NCI-H774 (cell line): ENCODE results near the gene MYBL2.

Experiments
- DNase-seq: peaks from one replicate; lab custom pipeline; 2025; lab: John Stamatoyannopoulos, UW

Gene MYBL2

DNA sequence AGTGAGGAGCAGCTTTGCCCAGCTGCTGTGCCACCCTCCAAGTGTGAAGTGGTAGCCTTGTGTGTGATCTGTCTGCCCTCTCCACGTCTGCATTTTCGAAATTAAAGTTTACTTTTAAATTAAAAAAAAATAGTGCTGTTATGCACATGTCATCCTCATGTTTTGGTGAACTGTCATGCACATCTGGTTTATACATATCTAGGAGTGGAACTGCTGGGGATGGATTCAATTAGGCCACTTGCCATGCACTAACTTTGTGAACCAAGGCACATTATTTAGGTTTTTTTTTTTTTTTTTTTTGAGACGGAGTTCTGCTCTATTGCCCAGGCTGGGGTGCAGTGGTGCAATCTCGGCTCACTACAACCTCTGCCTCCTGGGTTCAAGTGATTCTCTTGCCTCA is 56.3 kb downstream of the MYBL2 start:
- no peak for DNase-seq

DNA sequence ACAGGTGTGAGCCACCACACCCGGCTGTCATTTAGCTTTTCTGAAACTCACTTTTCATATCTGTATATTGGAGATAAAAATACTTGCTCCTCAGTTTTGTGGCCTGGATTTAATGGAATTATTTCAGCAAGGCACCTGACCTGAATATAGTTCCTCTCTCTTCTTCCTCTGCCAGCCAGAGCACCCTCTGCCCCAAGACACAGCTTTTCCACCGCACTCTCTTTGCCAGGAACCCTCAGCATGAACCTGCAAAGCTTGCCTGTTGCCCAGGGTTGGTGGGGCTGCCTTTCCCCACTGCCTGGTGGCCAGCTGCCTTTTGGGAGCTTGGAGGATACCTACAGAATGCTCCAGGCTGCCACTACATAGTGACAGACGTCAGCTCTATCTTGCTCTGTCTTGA is 56.8 kb downstream of the MYBL2 start:
- DNase-seq, result no peak

DNA sequence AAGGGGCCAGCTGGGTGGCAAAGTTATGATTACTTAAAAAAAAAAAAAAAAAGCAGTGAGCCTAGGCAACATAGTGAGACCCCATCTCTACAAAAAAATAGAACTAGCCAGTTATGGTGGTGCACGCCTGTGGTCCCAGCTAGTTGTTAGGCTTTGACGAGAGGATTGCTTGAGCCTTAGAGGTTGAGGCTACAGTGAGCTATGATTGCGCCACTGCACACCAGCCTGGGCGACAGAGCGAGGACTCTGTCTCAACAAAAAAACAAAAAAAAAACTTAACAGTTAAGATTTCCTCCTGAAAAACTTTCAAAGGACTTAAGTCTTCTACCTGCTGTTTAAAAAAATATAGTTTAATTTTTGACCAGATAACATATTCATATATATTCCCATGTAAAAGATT is 57.5 kb downstream of the MYBL2 start:
- DNase-seq, result no peak

DNA sequence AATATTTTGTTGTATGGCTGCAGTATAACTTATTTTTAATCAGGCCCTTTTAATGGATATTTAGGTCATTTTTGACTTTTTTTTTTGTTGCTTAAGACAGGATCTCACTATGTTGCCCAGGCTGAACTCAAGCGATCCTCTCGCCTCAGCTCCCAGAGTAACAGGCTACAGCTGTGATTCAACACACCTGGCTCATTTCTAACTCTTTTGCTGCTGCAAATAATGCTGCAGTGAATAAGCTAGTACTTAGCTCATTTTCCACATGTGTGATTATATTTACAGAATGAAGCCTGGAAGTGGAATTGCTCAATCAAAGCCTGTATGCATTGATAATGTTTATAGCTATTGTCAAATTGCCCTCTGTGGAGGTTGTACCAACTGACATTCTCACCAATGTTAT is 58.8 kb downstream of the MYBL2 start:
- no peak for DNase-seq

DNA sequence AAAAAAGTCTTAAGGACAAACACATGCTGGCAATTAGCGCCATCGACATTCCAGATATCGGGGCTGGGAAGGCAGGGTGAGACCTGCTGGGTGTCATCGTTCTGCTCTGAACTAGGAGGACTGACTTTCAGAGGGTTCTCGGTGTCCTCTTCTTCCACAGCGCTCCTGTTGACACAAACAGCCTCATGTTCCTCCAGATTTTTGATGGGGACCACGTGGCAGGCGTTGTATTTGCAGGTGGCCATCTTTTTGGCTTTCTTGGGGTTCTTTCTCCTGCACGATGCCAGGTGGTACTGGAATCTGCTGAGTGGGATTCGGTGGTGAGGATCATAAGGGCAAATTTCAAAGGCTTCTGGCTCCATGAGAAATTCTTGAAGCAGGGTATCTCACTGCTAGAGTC is 59.4 kb downstream of the MYBL2 start:
- DNase-seq, result no peak

DNA sequence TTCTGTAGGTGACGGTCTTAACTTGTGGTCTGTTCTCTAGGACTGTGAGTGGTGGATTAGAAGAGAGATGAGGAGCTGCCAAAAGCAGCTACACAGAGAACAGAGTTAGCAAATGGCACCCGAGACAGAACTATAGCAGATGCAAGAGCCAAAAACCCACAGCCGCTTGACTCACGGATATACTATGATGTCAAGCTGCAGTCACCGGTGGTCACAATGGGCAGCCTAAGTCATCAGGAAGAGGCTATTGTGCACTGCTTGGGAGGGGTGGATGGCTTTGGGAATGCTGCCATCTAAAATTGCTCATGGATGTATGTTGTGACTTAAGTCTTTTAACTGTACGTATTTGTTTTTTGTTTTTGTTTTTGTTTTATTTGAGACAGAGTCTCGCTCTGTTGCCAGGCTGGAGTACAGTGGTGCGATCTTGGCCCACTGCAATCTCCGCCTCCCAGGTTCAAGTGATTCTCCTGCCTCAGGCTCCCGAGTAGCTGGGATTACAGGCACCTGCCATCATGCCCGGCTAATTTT is 60.0 kb downstream of the MYBL2 start, which contains the start of gene GTSF1L:
Gene GTSF1L (minus strand): TSS at position 192 of the 528 bp plus-strand sequence. CDS start 308 bp downstream, outside the sequence.
- DNase-seq, result no peak

DNA sequence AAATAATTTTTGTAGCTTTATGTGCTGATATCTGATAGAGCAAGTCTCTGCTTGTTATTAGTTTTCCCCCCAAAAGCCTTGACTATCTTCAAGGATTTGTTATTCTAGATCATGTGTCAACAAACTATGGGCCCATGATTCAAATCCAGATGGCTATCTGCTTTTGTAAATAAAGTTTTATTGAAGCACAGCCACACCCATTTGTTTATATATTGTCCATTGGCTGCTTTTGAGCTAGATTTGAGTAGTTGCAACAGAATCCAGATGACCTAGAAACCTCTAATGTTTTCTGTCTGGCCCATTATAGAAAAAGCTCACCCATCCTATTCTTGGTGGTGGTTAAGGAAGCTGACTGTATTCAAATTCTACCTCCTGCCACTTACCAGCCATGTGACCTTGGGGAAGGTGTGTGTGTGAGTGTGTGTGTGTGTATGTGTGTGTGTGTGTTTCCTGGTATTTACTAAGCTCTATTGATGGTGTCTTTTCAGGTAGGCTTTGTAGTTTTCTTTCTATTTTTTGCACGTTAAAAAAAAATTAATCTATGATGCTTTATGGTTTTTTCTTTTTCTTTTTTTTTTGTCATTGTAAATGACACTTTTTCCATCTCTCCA is 61.2 kb downstream of the MYBL2 start:
- no peak for DNase-seq

DNA sequence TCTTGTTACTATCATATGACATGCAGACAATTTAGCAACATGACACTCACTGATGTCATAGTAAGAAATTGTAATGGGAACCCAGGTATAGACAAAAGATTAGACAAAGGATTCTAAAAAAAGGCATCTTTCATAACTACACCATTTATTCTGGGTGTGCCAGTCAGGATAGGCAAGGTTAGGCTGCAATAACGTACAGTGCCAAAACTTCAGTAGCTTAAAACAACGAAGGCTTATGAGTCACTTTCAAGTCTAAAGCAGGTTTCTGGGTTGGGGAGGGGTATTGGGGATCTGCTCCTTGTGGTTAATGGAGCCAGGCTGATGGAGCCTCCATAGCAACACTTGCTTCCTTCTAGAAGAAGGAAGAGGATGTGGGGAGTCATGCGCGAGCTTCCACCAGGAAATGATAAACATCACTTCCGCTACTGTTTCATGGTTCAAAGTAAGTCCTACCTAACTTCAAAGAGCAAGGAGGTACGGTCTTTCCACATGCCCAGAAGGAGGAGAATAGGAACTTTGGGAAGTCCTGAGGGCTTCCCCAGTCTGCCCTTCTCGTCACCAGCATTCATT is 61.9 kb downstream of the MYBL2 start:
- no peak for DNase-seq

DNA sequence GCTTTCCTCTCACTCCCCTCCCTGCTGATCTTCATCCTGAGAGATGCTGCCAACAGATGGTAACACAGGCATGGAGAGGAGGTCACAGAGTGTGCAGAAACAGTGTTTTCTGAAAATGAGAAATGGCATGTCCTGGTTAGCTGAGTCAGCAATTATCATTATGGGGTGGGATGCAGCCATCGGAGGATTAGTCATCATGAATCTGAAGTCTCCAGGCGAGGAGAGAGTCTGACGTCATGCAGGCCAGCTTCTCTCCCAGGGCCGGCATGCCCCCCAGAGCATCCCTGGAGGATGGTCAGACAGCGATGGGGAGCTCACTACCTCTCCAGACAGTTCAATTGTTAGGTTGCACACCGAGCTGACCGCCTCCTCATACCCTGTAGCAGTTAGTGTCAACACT is 64.6 kb downstream of the MYBL2 start:
- DNase-seq, result no peak

DNA sequence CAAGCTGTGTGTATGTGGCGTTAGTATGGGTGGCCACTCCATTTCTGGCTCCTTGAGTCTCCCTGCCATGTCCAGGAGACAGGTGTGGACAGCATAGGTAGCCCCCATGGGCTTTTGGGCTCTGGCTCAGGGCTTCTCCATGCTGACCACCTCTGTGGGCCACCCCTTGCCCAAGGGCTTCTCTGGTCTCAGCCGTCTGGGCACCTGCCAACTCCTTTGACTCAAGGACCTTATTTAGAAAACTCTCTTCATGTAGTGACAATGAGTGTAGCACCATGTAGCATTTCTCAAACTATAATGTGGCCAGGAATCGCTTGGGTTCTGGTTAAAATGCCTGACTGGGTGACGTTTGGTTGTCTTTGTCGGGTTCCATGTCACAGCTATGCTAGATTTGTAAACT is 65.0 kb downstream of the MYBL2 start:
- DNase-seq, result no peak

DNA sequence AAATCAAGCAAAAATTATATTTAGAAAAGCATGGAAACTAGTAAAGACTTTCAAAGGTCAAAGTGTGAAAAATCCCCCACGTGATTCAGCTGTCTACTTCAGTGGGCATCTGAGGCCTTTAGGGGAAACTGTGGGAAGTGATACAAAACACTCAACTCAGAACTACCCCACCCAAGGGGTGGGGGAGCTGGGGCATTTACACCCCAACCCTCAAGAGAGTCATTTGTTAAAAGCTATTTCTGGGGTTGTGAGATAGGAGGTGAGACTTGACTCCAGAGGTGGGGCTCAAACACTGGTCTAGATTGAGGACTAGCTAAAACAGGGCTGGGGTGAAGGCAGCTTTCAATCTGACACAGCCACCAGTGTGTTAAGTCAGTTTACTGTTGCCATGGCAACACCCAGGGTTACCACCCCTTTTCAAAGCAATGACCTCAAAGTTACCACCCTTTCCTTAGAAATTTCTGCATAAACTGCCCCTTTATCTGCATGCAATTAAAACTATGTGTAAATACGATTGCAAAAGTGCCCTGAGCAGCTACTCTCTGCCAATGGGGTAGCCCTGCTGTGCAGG is 69.8 kb downstream of the MYBL2 start:
- no peak for DNase-seq

DNA sequence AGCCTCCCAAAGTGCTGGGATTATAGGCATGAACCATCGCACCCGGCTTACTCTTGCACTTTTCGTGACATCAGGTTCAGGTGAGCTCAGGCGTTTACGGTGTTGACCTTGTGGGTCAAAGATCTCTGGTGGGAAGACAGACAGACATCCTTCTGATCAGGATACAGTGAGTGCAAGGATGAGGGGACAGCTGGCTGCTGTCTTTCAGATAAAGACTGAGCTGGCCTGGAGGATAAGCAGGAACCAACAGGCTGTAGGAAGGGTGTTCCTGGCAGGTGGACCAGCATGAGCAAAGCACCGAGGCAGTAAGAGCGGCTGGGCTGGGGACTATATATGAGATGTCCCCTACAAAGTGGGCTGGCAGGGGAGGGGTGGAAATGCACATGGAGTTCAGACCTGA is 71.0 kb downstream of the MYBL2 start:
- DNase-seq, result no peak

DNA sequence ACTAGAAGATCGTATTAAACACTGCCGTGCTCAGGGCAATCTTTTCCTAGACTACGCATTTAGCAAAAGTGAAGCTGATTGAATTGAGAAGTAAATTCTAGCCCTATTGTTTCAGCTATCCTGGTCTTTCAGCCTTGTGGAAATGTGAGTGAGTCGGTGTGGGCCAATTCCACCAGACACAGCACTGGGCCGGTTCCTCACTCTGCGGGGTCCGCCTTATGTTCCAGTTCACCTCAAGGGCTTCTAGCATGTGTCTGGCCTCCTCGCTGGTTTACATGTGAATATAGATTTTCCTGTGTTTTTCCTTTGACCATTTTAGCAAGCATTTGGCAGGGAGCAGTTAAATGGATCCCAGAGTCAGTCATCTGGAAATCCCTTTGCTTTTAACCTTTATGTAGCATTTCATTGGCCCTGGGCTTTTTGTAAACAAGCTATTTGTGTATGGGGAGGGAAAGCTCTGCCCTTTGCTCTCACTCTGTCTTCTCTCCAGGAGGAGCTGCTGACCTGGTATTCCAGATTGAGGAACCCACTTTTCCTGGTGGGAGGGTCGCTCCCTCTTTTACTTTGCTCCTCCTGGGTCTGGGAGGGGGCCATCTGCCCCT is 72.3 kb downstream of the MYBL2 start:
- DNase-seq, result no peak

DNA sequence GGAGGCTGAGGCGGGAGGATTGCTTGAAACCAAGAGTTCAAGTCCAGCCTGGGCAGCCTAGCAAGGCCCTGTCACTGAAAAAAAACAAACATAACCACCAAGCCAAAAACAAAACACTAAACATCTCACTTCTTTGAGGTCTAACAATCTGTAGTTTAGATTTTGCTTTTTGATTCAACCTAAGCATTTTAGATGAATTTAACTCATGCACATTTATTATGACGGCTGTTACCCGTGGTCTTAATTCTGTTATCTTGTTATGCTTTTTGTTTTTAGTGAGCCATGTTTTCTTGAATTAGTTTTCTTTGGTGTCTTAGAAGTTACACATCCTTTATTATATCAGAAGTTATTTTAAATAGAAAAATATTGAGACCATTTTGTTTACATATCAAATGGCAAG is 73.7 kb downstream of the MYBL2 start:
- DNase-seq, result no peak

DNA sequence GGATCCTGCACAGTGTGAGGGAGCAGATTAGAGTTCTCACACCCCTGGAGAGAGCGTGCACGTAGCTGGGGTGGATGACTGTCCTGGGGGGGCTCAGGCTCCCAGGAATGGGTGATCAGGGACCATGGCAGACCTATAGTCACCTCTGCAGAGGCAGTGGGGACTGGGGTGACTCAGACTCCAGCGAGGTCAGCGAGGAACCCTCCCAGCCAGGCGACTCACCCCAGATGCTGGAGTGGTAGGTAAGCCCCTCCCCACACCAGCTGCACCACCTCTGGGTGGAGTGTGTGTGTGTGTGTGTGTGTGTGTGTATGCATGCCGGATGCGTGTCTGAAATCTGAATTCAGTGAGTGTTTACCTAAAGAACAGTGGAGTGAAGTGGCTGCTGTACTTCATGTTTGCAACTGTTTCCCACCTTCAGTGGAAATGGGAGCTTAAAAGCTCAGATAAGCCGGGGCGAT is 77.3 kb downstream of the MYBL2 start:
- DNase-seq, result no peak

DNA sequence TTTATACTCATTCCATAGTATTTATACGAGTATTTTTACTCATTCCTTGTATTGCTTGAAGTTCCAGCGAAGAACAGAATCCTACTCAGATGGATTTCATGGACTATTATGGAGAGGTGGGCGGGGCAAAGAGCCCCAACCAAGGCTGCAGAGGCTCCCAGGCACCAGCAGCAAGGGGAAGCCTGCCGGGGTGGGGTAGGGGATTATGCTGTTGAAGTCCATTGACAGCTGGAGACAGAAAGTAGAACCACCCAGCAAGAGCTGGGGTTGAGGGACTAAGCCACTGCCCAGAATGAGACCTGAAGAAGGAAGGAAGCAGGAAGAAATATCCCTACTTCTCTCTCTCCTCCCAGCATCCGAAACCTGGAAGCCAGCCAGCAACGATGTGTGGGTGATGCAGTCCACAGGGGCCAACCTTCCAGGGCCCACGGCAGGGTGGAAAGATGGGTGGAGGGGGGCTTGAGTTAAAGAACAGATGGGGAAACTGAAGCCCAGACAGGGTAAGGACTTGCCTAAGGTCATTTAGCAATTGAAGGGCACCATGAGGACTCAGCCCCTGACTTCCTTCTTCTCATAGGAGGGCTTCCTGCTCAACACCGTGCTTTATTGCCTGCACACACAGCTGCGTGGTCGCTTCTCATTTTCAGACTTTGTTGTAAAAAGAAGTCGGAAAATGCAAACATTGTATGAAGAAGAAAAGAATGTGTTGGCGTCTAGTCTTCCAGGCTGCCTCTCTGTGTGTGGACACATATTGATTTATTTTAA is 78.2 kb downstream of the MYBL2 start:
- DNase-seq, result no peak

DNA sequence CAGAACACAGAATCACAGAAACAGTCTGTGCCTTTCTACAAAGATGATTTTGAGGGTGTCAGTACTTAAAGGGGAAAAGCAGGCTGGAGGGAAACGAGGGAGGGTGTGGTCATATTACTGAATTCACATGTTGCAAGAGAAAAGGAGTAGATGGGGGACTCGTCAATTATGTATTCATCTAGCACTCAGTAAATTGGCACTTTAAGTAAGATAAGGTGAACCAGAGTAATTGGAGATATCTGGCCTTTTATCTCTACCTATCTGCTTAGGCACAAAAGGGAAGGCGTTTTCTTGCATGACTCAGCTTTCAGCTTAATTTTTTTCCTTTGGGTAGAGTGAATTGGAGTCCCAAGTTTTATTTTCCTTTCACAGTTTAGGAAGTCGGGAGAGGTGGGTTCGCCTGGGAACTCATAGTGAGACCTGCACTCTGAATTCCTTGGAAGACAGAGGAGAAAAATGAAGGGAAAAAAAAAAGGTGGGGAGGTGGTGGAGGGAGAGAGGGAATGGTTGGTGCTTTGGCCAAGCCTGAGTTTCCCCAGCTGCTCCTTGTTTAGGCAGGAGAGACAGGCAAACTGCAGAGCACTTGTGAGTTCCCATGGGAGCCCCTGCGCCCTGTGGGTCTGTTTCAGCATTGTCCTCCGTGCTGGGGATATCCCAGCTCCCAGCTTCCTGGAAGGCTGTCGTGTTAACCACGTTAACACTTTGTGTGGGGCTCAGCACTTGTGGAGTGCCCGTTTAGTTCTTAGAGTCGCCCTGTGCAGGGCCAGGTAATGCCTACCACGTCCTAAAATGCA is 79.6 kb downstream of the MYBL2 start:
- DNase-seq, result no peak

DNA sequence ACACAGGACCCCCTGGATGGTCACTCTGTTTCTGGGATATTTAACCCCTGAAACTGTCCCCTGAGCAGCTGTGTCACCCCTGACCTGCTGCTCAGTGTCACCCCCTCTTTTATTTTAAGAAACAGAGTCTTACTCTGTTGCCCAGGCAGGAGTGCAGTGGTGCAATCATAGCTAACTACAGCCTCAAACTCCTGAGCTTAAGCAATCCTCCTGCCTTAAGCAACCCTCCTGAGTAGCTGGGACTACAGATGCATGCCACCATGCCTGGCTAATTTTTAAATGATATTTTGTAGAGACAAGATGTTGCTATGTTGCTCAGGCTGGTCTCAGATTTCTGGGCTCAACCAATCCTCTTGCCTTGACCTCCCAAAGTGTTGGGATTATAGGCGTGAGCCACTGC is 81.4 kb downstream of the MYBL2 start:
- DNase-seq, result no peak

DNA sequence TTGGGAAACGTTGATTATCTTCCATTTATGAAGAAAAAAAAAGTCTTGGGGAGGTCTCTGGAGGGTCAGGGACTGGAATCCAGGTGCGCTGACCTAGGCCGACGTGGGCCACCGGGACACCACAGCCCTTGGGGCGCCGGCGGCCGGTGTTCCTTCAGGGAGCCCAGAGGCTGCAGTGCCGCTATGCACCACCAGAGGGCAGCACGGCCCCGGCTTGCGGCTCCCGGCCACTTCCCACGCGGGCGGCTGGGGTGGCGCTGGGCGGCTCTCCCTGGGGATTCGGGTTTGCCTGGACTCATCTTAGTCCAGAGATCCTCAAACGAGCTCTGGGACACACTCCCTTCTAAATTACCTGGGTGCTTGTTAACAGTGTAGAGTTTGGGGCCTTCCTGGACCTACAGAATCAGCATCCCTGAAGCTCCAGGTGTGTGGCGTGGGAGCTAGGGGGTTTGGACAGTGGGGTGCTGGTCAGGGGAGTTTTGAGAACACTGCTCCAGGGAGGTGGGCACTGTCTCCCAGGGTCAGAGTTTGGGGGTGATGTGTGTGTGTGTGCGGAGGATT is 82.9 kb downstream of the MYBL2 start:
- peak; percentile 38 for DNase-seq

DNA sequence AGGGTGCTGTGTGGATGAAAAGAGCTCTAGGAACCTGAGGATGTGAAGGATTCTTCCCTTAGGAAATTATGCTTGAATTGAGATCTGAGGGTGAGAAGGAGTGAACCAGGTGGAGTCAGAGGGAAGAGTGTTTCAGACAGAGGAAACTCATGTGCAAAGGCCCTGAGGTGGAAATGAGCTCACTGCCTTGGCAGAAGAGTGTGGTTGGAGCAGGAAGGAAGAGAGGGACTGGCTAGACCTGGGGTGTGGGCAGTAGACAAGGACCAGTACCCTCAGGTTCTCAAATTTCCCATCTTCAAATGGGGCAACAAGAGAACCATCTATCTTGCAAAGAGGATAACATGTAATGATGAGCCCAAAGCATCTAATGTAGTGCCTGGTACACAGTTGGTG is 83.9 kb downstream of the MYBL2 start:
- DNase-seq, result no peak
